PC-3 (cell line): ENCODE results near the gene UROC1. TPM values are rescaled to one million over a fixed set of nuclear protein-coding genes. Genes with fewer than 3 reads are reported as not detected.

Source experiments
- ATAC-seq: fragments of 200-7000 bp; cut with Tn5 transposase; 2 replicates; pipeline ENCODE4 v1.9.1; 2020; ENCODE audit warnings: mild to moderate bottlenecking, moderate library complexity
- BruUV-seq: library from RNA; stranded (reverse); fragments of 400-500 nt; replicated peaks from 2 replicates; lab custom pipeline; 2021; lab: Mats Ljungman, UMichigan
- CTCF ChIA-PET: fragments of 300-600 bp; sonication (Branson Sonifier 250); formaldehyde crosslinking; loops from one replicate; lab custom pipeline; 2022; ENCODE audit warnings: antibody characterized with exemption; lab: Charles Lee
- POLR2A ChIA-PET: fragments of 300-600 bp; sonication (Branson Sonifier 250); formaldehyde crosslinking; loops from one replicate; lab custom pipeline; 2022; ENCODE audit warnings: antibody characterized with exemption; ENCODE audit not compliant: unreplicated experiment; lab: Charles Lee
- DNase-seq: peaks from one replicate; pipeline ENCODE4 v3.0.0-alpha.2; 2015
- H2AFZ ChIP-seq: fragments of 300-600 bp; sonication (generic); 2 replicates; pipeline ENCODE4 v1.6.0; 2016; ENCODE audit warnings: antibody characterized with exemption, low read length
- H3F3A ChIP-seq: fragments of 300-600 bp; sonication (generic); one replicate; pipeline ENCODE4 v1.6.0; 2017; ENCODE audit warnings: antibody characterized with exemption, low read length, control low read depth, mild to moderate bottlenecking; ENCODE audit not compliant: unreplicated experiment
- H3K27ac ChIP-seq: fragments of 300-600 bp; sonication (generic); 2 replicates; pipeline ENCODE4 v1.5.1; 2016; ENCODE audit warnings: mild to moderate bottlenecking, low read length
- H3K27me3 ChIP-seq: fragments of 300-600 bp; sonication (generic); 2 replicates; pipeline ENCODE4 v1.6.1; 2016; ENCODE audit warnings: low read length, mixed read lengths
- H3K36me3 ChIP-seq: fragments of 300-600 bp; sonication (generic); 2 replicates; pipeline ENCODE4 v1.6.1; 2016; ENCODE audit warnings: low read depth, mixed run types, low read length, mixed read lengths
- H3K4me1 ChIP-seq: fragments of 300-600 bp; sonication (generic); 2 replicates; pipeline ENCODE4 v1.5.1; 2016; ENCODE audit warnings: low read length; ENCODE audit not compliant: insufficient read depth
- H3K4me2 ChIP-seq: fragments of 300-600 bp; sonication (generic); 2 replicates; pipeline ENCODE4 v1.6.0; 2016; ENCODE audit warnings: low read length
- H3K4me3 ChIP-seq: fragments of 300-600 bp; sonication (generic); 2 replicates; pipeline ENCODE4 v1.5.1; 2016; ENCODE audit warnings: mild to moderate bottlenecking, low read length, mixed read lengths
- H3K79me2 ChIP-seq: fragments of 300-600 bp; sonication (generic); 2 replicates; pipeline ENCODE4 v1.6.1; 2017; ENCODE audit warnings: low read length, mixed read lengths
- H3K9ac ChIP-seq: fragments of 300-600 bp; sonication (generic); 2 replicates; pipeline ENCODE4 v1.6.0; 2016; ENCODE audit warnings: mild to moderate bottlenecking, low read length
- H3K9me2 ChIP-seq: fragments of 300-600 bp; sonication (generic); replicated peaks from 2 replicates; pipeline ENCODE4 v1.6.1; 2016; ENCODE audit warnings: mixed run types, low read length, mixed read lengths
- H3K9me3 ChIP-seq: fragments of 300-600 bp; sonication (generic); 2 replicates; pipeline ENCODE4 v1.6.1; 2016; ENCODE audit warnings: low read length, mixed read lengths
- H4K20me1 ChIP-seq: fragments of 300-600 bp; sonication (generic); 2 replicates; pipeline ENCODE4 v1.6.1; 2016; ENCODE audit warnings: low read length, mixed read lengths
- CTCF ChIP-seq: fragments of 300-600 bp; sonication (generic); conservative IDR thresholded peaks from 2 replicates; pipeline ENCODE4 v1.5.1; 2017; ENCODE audit warnings: antibody characterized with exemption, low read depth, mild to moderate bottlenecking, low read length
- EZH2 ChIP-seq: fragments of 300-600 bp; sonication (generic); IDR thresholded peaks from one replicate; pipeline ENCODE4 v1.6.1; 2017; ENCODE audit warnings: antibody characterized with exemption, mild to moderate bottlenecking, low read length; ENCODE audit not compliant: unreplicated experiment
- EZH2phosphoT487 ChIP-seq: fragments of 300-600 bp; sonication (generic); IDR thresholded peaks from 2 replicates; pipeline ENCODE4 v1.6.1; 2018; ENCODE audit warnings: mild to moderate bottlenecking, antibody characterized with exemption, low read length, borderline replicate concordance
- intact Hi-C: fragments of 100-400 bp; cut with micrococcal nuclease; formaldehyde crosslinking; loops from 2 replicates; pipeline ENCODE4 v1.9.0; 2023
- total RNA-seq: library from RNA; depleted of rRNA; stranded (reverse); fragments of >200 nt; gene quantifications from 2 replicates; pipeline ENCODE4 v1.2.3, GENCODE V29; 2014

Gene UROC1
- total RNA-seq, 1 experiment from 2014 or later: not detected

- H3K4me1 ChIP-seq: no peaks in the 10 kb centered on the region
- no peaks in the 10 kb centered on the region for H3K9me3 ChIP-seq
- H3K4me3 ChIP-seq: no peak overlapping the region
- no peak overlapping the region for H3K4me2 ChIP-seq
- ChIA-PET POLR2A (no interaction called here), CTCF (no interaction called here)
- no peaks in the 10 kb centered on the region for H3K36me3 ChIP-seq
- TF ChIP-seq CTCF (no peak), EZH2phosphoT487 (no peak), EZH2 (no peak)
- intact Hi-C loops: no loop called here
- no peaks in the 10 kb centered on the region for H3K9me2 ChIP-seq
- ATAC-seq (no peak), DNase-seq (no peak)
- BruUV-seq: no TSS peak
- H3K79me2 ChIP-seq: no peaks in the 10 kb centered on the region
- H4K20me1 ChIP-seq: no peaks in the 10 kb centered on the region
- no peak overlapping the region for H3K9ac ChIP-seq
- H3K27me3 ChIP-seq: peaks cover 14% of the 10 kb centered on the region
- no peaks in the 10 kb centered on the region for H3F3A ChIP-seq
- no peak overlapping the region for H2AFZ ChIP-seq
- H3K27ac ChIP-seq: no peak overlapping the region
Observed at GRCh38 chr3:126525853-126526667, 8.5 kb upstream of the UROC1 start.

GRCh38 chr3:126525091-126525852, 7.7 kb upstream of the UROC1 start:
- Histone ChIP-seq H3K27me3 (peaks cover 13% of the 10 kb centered on the region), H3K79me2 (no peaks in the 10 kb centered on the region), H3F3A (no peaks in the 10 kb centered on the region), H3K4me2 (no peak overlapping the region), H3K9me3 (no peaks in the 10 kb centered on the region), H4K20me1 (no peaks in the 10 kb centered on the region), H2AFZ (no peak overlapping the region), H3K4me3 (no peak overlapping the region), H3K9me2 (no peaks in the 10 kb centered on the region), H3K36me3 (no peaks in the 10 kb centered on the region), H3K9ac (no peak overlapping the region), H3K4me1 (no peaks in the 10 kb centered on the region), H3K27ac (no peak overlapping the region)
- TF ChIP-seq EZH2phosphoT487 (no peak), CTCF (no peak), EZH2 (no peak)
- CTCF ChIA-PET: no interaction called here
- intact Hi-C loops: no loop called here
- DNase-seq (no peak), ATAC-seq (no peak)
- no TSS peak for BruUV-seq
- POLR2A ChIA-PET: no interaction called here
